Rectal smooth muscle tissue (tissue), 1 donor: ENCODE data around the gene NHS.
A peak's percentile ranks its signal among the peaks of the same experiment; 100 is the strongest.

Experiments used
- H3K27ac ChIP-seq: one replicate; pipeline ENCODE4 v1.7.0; 2013; ENCODE audit warnings: low read depth, low read length, inconsistent platforms
- H3K27me3 ChIP-seq: one replicate; pipeline ENCODE4 v1.7.0; 2013; ENCODE audit warnings: low read length; ENCODE audit not compliant: control insufficient read depth, insufficient read depth
- H3K36me3 ChIP-seq: one replicate; pipeline ENCODE4 v1.7.0; 2013; ENCODE audit warnings: low read length; ENCODE audit not compliant: control insufficient read depth, insufficient read depth
- H3K4me1 ChIP-seq: one replicate; pipeline ENCODE4 v1.7.0; 2013; ENCODE audit warnings: low read length; ENCODE audit not compliant: control insufficient read depth, insufficient read depth
- H3K4me3 ChIP-seq: one replicate; pipeline ENCODE4 v1.7.0; 2013; ENCODE audit warnings: low read length
- H3K9ac ChIP-seq: one replicate; pipeline ENCODE4 v1.7.0; 2013; ENCODE audit warnings: low read length

The NHS gene

GRCh38 chrX:17631647-17632046 lies 256.6 kb downstream of the NHS start:
- Histone ChIP-seq H3K27ac (no peak overlapping the region), H3K27me3 (peaks cover 3% of the 10 kb centered on the region), H3K4me1 (no peaks in the 10 kb centered on the region), H3K9ac (no peak overlapping the region), H3K36me3 (no peaks in the 10 kb centered on the region), H3K4me3 (no peak overlapping the region)

- no peak overlapping the region for H3K27ac ChIP-seq
- no peak overlapping the region for H3K4me3 ChIP-seq
- H3K36me3 ChIP-seq, result no peaks in the 10 kb centered on the region
- H3K9ac ChIP-seq, result no peak overlapping the region
- H3K27me3 ChIP-seq, result peaks cover 3% of the 10 kb centered on the region
- no peaks in the 10 kb centered on the region for H3K4me1 ChIP-seq
Observed at GRCh38 chrX:17632942-17633341, 257.9 kb downstream of the NHS start.

GRCh38 chrX:17633546-17633945 lies 258.5 kb downstream of the NHS start:
- H3K27ac ChIP-seq, result no peak overlapping the region

GRCh38 chrX:17634542-17635207 lies 259.7 kb downstream of the NHS start:
- H3K27ac ChIP-seq, result no peak overlapping the region
- H3K9ac ChIP-seq, result no peak overlapping the region
- H3K4me3 ChIP-seq, result no peak overlapping the region

More at GRCh38 chrX:17633546-17633945, 258.5 kb downstream of the NHS start:
- H3K4me1 ChIP-seq, result no peaks in the 10 kb centered on the region
- no peak overlapping the region for H3K9ac ChIP-seq
- peaks cover 3% of the 10 kb centered on the region for H3K27me3 ChIP-seq
- H3K4me3 ChIP-seq, result no peak overlapping the region
- H3K36me3 ChIP-seq, result no peaks in the 10 kb centered on the region

GRCh38 chrX:17635231-17635630 lies 260.2 kb downstream of the NHS start:
- Histone ChIP-seq H3K4me3 (no peak overlapping the region), H3K9ac (no peak overlapping the region), H3K4me1 (no peaks in the 10 kb centered on the region), H3K27ac (no peak overlapping the region), H3K27me3 (peaks cover 2% of the 10 kb centered on the region), H3K36me3 (no peaks in the 10 kb centered on the region)

More at GRCh38 chrX:17634542-17635207, 259.7 kb downstream of the NHS start:
- no peaks in the 10 kb centered on the region for H3K4me1 ChIP-seq
- H3K36me3 ChIP-seq, result no peaks in the 10 kb centered on the region
- H3K27me3 ChIP-seq, result peaks cover 3% of the 10 kb centered on the region

- Histone ChIP-seq H3K4me1 (no peaks in the 10 kb centered on the region), H3K9ac (no peak overlapping the region), H3K27ac (no peak overlapping the region), H3K27me3 (no peaks in the 10 kb centered on the region), H3K4me3 (no peak overlapping the region), H3K36me3 (no peaks in the 10 kb centered on the region)
Observed at GRCh38 chrX:17637235-17637634, 262.2 kb downstream of the NHS start.

GRCh38 chrX:17638731-17639130 lies 263.7 kb downstream of the NHS start:
- H3K36me3 ChIP-seq, result no peaks in the 10 kb centered on the region
- H3K27ac ChIP-seq, result no peak overlapping the region
- H3K9ac ChIP-seq, result no peak overlapping the region
- no peaks in the 10 kb centered on the region for H3K27me3 ChIP-seq
- no peak overlapping the region for H3K4me3 ChIP-seq
- H3K4me1 ChIP-seq, result no peaks in the 10 kb centered on the region

- H3K4me3 ChIP-seq, result no peak overlapping the region
- no peaks in the 10 kb centered on the region for H3K36me3 ChIP-seq
- H3K9ac ChIP-seq, result no peak overlapping the region
- no peaks in the 10 kb centered on the region for H3K4me1 ChIP-seq
- no peak overlapping the region for H3K27ac ChIP-seq
- no peaks in the 10 kb centered on the region for H3K27me3 ChIP-seq
Observed at GRCh38 chrX:17642891-17643290, 267.9 kb downstream of the NHS start.

GRCh38 chrX:17643528-17643927 lies 268.5 kb downstream of the NHS start:
- H3K9ac ChIP-seq, result no peak overlapping the region
- H3K27me3 ChIP-seq, result no peaks in the 10 kb centered on the region
- H3K4me3 ChIP-seq, result no peak overlapping the region
- no peak overlapping the region for H3K27ac ChIP-seq
- H3K36me3 ChIP-seq, result no peaks in the 10 kb centered on the region
- no peaks in the 10 kb centered on the region for H3K4me1 ChIP-seq

- Histone ChIP-seq H3K36me3 (no peaks in the 10 kb centered on the region), H3K27me3 (no peaks in the 10 kb centered on the region), H3K4me3 (no peak overlapping the region), H3K27ac (no peak overlapping the region), H3K4me1 (no peaks in the 10 kb centered on the region), H3K9ac (no peak overlapping the region)
Observed at GRCh38 chrX:17644001-17644400, 269.0 kb downstream of the NHS start.

- H3K9ac ChIP-seq, result no peak overlapping the region
- H3K4me3 ChIP-seq, result no peak overlapping the region
Observed at GRCh38 chrX:17654116-17654515, 279.1 kb downstream of the NHS start.

GRCh38 chrX:17655211-17656034 lies 280.4 kb downstream of the NHS start:
- H3K27ac ChIP-seq, result no peak overlapping the region
- no peaks in the 10 kb centered on the region for H3K4me1 ChIP-seq
- no peaks in the 10 kb centered on the region for H3K36me3 ChIP-seq
- H3K9ac ChIP-seq, result no peak overlapping the region
- no peaks in the 10 kb centered on the region for H3K27me3 ChIP-seq
- peak overlapping the region; percentile 40 for H3K4me3 ChIP-seq

More at GRCh38 chrX:17654116-17654515, 279.1 kb downstream of the NHS start:
- Histone ChIP-seq H3K36me3 (no peaks in the 10 kb centered on the region), H3K27me3 (no peaks in the 10 kb centered on the region), H3K27ac (no peak overlapping the region), H3K4me1 (no peaks in the 10 kb centered on the region)

- Histone ChIP-seq H3K4me3 (no peak overlapping the region), H3K36me3 (no peaks in the 10 kb centered on the region), H3K27ac (no peak overlapping the region), H3K9ac (no peak overlapping the region), H3K27me3 (no peaks in the 10 kb centered on the region), H3K4me1 (no peaks in the 10 kb centered on the region)
Observed at GRCh38 chrX:17656035-17656418, 281.0 kb downstream of the NHS start.
